HG03378 (cell line): ENCODE results near the gene RAPGEF3.

ENCODE experiments used
- ATAC-seq: cut with Tn5 transposase; IDR thresholded peaks from one replicate; pipeline ENCODE4 v1.9.1; 2021; ENCODE audit warnings: mild to moderate bottlenecking, moderate library complexity; ENCODE audit not compliant: unreplicated experiment

RAPGEF3 gene

DNA sequence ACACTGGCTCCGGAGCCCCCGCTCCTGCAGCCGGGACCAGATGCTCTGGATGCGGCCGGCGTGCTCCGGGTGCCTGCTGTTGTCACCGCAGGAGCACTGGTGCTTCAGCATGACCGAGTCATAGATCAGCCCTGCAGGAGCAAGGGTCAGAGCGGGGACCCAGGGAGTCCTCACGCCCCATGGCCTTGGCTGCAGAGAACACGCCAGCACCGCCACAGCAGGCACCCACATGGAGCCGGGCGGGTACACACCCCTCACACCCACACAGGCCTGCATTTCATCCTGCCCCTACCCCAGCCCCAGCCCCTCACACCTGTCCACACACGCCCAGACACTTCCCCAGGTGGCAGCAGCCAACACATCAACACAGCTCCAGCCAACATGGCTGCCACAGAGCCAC, 33.2 kb upstream of the RAPGEF3 start:
- no peak for ATAC-seq

DNA sequence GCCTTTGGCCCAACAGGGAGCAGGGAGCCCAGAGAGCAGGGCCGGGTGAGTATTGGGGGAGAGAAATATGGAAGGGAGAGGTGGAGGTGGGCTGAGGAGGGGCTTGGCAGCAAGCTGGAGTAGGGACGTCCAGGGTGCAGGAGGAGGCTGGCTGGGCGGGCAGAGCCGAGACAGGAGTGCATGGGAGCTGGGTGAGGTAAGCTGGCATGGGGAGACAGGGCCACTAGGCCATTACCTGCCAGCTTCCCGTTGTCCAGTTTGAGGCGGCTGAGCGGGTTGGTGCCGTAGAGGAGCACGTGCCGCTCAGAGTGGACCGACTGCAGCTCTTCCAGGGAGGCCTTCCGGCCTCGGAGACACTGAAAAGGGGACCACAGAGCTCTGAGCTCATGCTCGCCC, 32.7 kb upstream of the RAPGEF3 start:
- no peak for ATAC-seq

DNA sequence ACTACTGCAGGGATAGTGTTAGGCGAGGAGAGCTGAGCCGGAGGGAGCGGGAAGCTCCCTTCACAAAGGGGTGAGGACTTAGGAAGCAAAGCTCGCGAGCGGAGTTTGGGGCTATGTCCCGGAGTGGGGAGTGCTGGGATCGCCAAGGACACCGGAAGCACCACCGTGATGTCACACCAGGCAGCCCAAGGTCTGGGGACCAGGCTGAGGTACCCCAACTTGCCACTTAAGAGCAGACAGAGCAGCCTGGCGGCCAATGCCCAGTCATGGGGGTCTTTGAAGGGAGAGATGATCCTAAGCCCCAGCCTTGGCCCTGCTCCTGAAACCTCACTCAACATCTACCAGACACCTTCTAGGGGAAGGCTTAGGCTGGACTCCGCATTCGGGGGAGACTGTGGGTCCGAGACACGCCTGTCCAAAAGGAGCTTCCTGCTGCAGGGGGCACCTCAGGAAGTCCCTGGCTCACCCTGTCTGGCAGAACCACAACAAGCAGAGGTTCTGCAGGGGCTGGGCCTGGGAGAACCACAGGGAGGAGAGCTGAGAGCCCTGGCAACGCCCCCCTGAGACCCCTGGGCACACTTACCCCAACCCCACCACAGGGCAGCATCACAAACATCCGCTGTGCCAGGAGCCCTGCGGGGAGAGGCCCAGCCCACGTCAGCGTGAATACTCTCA, 32.1 kb upstream of the RAPGEF3 start:
- no peak for ATAC-seq

DNA sequence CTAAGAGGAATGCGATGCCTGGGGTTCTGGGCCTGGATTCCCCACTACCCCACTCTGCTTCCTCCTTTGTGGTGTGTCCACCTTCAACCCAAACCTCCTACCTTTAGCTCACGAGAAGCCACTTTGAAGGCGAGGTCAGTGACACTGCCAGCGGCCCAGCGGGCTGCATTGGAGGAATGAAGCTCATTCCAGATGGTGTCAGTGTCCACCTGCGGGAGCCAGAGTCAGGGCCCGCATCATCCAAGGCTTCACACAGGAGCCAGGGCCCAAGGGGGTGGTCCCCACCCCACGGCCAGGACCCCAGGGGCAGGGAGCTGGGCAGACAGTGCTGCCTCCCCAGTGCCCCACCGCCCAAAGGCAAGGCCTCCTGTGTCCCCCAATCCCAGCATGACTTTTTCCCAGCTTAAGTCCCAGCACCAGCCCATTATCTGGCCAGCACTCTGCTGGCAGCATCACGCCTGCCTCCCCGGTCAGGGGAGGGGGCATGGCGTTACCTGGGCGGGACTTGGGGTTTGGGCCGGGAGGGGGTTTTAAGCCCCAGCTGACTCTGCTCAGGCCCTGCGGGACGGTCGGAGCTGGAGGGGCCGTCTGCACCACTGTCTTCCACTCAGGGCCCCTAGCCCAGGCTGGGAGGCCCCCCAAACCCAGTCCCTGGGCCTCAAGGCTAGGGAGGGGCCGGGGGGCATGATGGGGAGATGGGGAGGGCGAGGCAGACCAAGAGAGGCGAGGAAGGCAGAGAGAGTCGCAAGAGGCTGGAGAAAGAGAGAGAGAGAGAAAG, 31.2 kb upstream of the RAPGEF3 start:
- no peak for ATAC-seq

DNA sequence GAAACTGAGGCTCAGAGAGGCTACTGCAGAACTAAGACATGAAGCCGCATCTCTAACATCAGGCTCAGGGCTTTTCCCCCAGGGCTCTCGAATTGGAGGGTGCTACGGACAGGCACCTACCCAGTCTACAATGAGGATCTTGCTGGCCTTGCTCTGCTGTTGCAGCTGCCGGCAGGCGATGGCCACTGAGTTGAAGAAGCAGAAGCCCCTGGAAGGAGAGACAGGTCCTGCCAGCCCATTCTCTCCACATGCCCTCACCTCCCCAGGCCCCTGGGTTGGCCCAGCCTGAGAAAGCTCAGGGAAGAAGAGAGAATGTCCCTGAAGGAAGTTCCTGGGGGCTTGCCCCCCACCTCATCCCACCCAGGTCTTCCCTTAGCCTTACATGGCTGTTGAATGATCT, 30.5 kb upstream of the RAPGEF3 start:
- ATAC-seq = no peak

DNA sequence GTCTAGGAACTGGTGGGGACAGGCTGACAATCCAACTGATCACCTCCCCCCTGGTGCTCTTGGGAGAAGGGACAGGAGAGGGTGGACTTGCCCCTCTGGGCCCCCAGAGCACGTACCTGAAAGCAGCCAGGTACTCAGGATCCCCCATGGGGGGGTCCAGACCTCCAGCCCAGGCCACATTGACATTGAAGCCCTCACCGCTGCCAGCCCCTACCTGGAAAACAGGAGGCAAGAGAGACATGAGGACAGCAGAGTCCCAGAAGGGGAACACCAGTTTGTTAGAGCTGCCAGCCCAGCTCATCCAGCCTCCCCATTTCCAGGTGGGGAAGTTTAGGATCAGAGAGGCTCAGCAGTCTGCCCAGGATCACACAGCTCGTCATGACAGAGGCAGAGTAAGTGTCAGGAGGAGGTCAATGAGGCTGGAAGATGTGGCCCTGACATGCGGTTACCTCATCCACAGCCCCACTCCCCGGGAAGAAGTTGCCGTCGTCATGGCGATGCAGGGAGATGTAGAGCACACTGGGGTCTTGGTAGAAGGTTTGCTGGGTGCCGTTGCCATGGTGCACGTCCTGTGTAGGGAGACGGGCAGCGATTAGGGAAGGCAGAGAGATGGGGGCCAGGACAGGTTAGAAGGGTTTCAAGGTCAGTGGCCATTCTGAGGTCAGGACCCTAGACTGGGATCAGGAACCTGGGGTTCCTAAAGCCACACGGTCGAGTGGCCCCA, 29.1 kb upstream of the RAPGEF3 start:
- ATAC-seq = no peak

DNA sequence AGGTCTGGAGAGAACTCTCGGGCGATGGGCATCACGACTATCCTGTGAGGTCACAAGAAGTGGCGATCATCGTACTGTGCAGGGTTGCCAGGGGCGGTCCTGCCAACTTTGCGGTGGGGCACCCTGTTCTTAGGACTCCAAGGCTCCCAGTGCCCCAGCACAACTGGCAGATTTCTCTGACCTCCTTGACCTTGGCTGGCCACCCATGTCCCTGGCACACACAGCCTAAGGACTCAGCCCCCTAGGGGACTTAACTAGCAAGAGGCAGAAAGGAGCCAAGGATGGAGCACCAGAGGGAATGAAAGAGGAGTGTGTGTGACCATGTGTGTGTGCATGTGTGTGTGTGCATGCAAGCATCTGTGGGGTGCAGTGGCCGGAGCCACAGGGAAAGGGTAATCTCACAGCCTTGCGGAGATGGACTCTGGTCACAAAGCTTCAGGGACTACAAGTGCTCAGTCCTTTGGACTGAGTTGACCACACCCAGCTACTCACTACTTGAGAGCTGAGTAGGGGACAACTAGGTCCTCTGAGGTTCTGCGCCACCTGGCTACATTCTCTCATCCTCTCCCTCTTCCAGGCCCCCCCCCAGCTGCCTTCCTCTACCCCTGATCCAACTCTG, 28.1 kb upstream of the RAPGEF3 start:
- no peak for ATAC-seq

DNA sequence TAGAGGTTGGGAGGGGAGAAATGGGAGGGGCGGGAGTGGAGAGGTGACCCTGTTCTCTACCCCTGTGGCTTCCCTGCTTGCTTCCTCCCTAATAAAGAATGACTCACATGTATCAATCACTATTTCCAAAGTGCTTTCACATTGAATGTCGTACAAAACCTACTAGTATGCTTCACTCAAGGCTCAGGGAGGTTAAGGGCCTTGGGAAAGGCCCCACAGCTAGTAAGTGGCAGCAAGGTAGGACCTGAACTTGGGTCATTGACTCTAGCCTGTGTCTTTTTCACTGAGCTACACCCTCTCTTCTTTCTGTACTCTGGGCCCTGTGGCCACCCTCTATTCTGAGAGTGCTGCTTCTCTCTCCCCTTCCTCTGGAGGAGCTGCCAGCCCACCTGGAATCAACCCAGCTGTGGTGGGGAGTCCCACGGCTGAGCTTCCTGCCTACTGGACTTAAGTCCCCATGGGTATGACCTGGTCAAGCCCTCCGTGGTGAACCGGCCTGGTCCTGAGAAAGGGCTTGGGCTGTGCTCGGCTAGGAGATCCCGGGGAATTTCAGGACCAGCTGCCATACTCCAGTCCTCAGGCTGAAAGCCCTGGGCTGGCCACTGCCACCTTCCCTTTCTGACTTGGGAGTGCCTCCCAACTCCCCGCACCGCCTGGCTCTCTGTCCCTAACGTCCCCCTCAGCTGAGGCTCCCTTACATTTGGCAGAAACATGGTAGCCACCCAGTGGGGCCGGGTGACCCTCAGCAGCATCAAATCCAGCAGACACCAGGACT, 27.4 kb upstream of the RAPGEF3 start:
- no peak for ATAC-seq

DNA sequence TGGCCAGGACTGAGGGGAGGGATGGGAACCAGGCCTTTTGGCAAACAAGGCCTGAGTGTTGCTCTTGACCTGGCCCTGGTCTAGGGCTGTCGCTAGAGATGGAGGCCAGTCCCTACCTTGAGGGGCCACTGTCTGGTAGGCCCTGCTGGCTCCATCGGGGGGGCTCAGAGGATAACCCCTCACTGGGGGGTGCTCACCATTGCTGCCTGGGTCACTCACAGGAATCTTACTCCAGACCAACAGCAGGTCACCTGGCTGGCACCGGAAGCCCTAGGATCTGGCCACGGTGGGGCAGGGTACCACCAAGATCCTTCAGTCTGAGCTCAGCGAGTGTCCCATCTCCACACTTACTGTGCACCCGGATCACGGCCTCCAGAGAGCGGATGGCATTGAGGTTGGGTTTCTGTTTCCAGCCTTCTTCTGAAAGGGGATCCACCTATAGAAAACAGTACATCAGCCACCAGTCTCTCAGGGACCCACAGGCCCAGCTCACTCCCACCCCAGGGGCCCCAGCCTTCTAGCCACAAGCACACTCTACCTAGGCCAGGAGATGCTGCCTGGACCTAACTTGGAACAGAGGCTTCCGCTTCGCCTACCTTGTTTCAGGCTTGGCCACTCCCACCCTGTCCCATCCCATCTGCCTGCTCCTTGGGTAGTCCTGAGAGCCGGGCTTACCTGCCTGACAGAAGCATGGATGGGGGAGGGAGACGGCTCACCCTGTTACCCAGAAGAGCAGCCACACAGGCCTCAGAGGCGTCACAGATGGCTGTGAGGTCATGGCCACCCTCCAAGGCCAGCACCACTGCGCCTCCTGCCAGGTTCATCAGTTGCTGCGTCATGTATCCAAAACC, 26.6 kb upstream of the RAPGEF3 start:
- ATAC-seq = no peak

DNA sequence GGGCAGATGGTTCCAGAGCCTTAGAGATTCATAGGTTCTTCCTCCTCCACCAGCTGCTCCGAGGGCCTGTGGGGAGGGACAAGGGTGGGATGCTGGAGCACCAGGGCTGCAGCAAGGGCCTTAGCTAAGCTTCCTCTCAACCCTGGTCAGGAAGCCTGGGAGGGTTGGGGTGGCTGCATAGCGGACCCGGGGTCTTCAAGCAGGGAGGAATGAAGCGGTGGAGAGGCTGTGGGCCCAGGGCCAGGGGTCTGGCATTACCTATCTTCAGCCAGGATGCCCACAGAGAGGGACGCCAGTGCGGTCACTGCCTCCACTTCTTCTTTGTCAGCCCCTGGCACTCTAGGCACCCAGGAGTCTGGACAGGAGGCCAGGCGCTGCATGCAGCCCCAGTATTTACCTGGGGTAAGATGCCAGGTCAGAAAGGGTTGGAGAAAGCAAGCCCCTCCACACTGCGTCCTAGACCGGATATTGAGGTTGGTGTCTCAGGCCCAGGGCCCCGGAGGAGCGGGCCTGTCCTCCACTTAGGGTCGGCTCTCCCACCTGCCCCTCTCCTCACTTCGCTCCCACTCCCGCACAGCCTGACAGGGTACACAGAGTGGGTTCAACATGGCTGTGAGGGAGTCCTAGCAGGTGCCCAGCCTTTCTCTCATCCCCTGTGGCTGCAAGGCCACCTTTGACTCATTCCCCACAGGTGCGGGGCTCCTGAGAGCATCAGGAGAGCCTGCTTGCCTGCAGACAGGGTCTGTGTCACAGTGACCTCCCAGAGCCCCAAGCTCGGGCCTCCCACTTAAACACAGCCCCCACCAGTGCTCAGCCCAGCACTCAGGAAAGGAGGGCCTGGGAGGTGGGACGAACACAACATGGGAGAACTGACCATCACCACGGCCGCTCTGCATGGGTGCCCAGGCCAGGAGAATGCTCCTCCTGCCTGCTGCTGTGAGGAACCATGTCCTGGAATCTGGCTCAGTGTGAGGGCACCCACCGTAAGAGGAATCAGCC, 25.4 kb upstream of the RAPGEF3 start:
- no peak for ATAC-seq

DNA sequence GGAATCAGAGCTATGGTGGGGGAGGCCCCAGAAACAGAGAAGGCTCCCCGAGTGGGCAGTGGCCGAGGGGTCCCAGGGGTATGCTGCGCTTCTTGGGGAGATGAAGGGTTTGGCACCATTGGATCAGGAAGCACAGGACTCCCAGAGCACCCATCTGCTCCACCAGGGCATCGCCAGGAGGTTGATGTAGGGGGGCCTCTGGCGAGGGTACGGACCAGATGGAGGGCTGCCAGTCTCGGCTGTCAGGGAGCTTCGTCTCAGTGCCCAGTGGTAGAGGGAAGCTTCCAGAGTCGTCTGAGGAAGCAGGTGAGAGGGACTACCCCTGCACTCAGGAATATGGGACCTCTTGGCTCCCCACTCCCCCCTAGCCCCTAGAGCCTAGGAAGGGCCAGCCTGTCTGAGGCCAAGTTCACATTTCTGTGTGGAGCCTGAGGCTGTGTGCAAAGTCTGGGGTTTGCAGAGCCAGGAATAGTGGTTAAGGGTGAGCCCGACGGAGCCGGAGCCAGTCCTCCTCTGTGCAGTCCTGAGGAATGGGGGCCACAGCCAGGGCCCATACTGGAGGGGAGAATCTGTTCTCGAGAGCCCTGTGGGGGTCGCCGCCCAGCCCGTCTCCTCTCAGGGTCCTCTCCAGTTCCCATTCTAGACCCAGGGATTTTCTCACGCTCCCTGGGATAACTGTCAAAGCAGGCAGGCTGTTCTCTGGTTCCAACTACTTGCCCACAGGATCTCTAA, 24.5 kb upstream of the RAPGEF3 start:
- no peak for ATAC-seq

DNA sequence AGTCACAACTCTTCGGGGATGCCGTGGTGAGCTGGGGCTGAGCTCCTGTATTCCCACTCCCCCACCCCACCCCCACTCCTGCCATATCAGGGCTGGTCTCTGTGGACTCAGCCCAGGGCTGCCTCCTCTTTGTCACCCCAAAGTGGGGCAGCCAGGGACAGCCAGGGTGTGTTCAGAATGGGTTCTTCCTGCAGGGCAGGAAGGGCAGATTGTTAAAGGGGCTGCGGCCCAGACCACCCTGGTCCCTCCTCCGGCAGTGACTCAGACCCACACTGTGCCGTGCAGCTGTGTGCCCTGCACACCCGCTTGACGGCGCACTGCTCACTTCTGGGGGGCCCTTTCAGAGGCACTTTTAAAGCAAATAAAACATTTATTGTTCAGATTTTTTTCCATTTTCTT, 23.7 kb upstream of the RAPGEF3 start:
- no peak for ATAC-seq

DNA sequence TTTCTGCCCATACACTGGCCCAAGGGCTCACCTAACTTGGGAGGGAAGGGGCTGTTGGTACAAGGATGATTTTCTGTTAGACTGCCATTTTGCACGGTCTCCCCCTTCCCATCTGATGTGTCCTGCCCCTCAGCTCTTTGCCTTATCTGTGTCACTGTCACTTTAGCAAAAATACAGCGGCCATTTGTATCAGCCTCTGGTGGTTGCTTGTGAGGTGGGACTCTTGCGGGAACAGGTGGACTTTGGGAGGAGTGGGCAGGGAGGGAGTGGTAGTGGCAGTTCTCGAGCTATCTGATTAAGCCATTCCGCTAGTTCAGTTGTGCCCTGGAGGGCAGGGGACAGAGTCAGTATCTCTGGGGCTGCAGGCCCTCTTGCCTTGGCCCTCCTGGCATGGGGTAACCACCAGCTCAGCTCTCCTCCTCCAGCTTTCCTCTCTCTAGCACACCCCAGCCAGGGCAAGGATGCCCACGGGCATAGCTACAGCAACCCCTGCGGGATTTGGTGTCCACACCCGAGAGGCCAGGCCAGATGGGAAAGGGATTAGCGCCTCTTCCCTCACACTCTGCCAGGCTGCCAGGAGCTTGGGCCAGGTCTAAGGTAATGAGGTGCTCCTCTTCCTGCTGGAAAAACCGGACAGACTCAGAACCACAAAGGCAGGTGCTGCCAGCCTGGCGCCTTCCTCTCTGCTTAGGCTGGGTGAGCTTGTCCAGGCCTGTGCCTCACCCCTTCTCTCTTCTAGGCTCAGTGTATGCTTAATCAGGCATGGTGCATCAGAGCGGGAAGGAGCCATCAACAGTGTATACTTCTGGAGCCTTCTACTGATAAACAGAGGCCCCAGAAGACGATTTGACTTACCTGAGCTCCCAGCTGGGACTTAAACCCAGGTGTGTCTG, 23.0 kb upstream of the RAPGEF3 start:
- ATAC-seq = no peak

DNA sequence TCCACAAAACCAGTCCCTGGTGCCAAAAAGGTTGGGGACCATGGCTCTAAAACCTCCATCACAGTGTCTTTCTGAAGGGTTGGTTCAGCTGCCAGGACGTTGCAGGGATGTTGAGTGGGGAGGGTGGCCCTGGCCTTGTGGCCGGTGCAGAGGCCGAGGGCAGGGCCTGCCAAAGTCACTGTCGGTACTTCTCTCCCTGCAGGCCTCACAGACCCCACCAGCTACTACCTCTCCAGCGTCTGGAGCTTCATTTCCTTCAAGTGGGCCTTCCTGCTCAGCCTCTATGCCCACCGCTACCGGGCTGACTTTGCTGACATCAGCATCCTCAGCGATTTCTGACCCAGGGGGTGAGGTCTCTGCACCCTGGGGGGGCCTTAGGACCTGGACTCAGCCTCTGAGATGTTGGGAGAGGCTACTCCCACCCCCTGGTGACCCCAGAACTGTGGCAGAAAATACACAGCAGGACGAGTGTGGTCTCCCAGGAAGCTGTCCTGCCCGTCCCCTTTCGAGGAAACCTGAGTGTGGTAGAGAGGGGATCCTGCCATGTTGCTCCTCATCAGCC, 21.3 kb upstream of the RAPGEF3 start:
- ATAC-seq = no peak

DNA sequence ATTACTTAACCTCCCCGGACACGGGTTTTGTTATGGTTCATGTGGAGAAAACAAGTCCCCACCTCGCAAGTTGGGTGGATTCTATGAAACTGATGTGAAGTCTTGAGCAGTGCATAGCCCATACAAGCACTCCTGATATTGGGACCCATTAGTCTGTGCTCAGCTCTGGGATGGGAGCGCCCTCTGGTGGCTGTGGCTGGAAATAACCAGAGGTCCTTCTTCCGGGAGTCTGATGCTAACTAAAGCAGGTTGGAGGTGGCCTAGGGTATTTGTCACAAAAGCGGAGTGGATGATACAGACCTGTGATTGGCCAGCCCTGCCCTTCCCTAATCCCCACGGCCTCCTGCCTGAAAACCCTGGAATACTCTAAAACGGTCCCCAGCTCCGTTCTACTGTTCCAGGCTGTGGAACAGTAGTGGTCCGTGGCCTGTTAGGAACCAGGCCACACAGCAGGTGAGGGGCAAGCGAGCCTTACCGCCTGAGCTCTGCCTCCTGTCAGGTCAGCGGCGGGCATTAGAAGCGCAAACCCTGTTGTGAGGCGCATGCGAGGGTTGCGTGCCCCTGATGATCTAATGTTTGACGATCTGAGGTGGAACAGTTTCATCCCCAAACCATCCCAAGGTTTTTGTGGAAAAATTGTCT, 20.7 kb upstream of the RAPGEF3 start:
- ATAC-seq = peak; percentile 87

DNA sequence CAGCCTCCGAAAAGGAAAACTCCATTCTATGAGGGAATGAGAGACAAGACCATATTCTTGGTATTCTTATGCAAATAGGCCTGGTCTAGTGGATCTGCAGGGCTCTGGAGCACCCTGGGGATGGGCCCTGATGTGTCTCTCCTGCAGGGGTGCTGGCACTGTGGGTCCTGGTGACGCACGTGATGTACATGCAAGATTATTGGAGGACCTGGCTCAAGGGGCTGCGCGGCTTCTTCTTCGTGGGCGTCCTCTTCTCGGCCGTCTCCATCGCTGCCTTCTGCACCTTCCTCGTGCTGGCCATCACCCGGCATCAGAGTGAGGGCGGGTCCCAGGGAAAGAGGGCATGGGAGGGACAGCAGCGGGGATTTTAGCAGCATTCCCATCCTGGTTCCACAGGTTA, 20.2 kb upstream of the RAPGEF3 start:
- no peak for ATAC-seq
